Colonic mucosa (tissue), 4 donors: ENCODE data around the gene PHACTR1. TPM values are rescaled to one million over a fixed set of nuclear protein-coding genes. Genes with fewer than 3 reads are reported as not detected.

Experiments
- DNase-seq: peaks from one replicate; pipeline ENCODE4 v3.0.0-alpha.2; 2020
- H3K27ac ChIP-seq: fragments of 200-600 bp; one replicate; pipeline ENCODE4 v1.8.0; 2021
- H3K27me3 ChIP-seq: fragments of 200-600 bp; one replicate; pipeline ENCODE4 v1.8.0; 2021
- H3K36me3 ChIP-seq: fragments of 200-600 bp; one replicate; pipeline ENCODE4 v1.8.0; 2021
- H3K4me1 ChIP-seq: fragments of 200-600 bp; one replicate; pipeline ENCODE4 v1.8.0; 2021; ENCODE audit warnings: mild to moderate bottlenecking
- H3K4me3 ChIP-seq: fragments of 200-600 bp; one replicate; pipeline ENCODE4 v1.8.0; 2021
- H3K9ac ChIP-seq, 2 donors: one replicate each; pipeline ENCODE4 v1.7.0; 2013; ENCODE audit warnings: control low read depth in 2 of 2, low read depth in 2 of 2, low read length in 2 of 2
- H3K9me3 ChIP-seq: fragments of 200-600 bp; one replicate; pipeline ENCODE4 v1.8.0; 2021
- CTCF ChIP-seq: fragments of 200-600 bp; IDR thresholded peaks from one replicate; pipeline ENCODE4 v1.8.0; 2022; ENCODE audit warnings: antibody characterized with exemption, mild to moderate bottlenecking
- intact Hi-C: fragments of 100-400 bp; cut with DNase I; formaldehyde crosslinking; loops from one replicate; pipeline ENCODE4 v1.14.1; 2022
- total RNA-seq, 2 donors: library from RNA; stranded (reverse); fragmentation: NEBNext Ultra II Directional in 1 of 2; extraction: Animal tissue kit (Norgen Biotek cat#: 25700) in 1 of 2; gene quantifications; one replicate each; pipeline ENCODE4 v1.2.1, GENCODE V29; 2021
- donor health status: healthy.
- donor health status: DM: no; HTN: no; CAD: no.
- donor health status: DM: no; HTN: no; CAD: no.

PHACTR1 gene
- total RNA-seq, 2 donors from 2014 or later = 1.7 to 2.2 TPM

GRCh38 chr6:12893036-12893435, 176.5 kb downstream of the PHACTR1 start:
- no peak overlapping the region for H3K27ac ChIP-seq
- H3K4me1 ChIP-seq = no peaks in the 10 kb centered on the region
- no peak for DNase-seq
- no peak overlapping the region for H3K9ac ChIP-seq
- no peak overlapping the region for H3K4me3 ChIP-seq
- intact Hi-C loops = loop anchor here (5.0 kb wide), 1 partner anchor 256 kb away; no protein-coding TSS in a partner anchor
- no peaks in the 10 kb centered on the region for H3K9me3 ChIP-seq
- no peaks in the 10 kb centered on the region for H3K27me3 ChIP-seq
- no peaks in the 10 kb centered on the region for H3K36me3 ChIP-seq
- no peak for TF ChIP-seq CTCF

- Histone ChIP-seq H3K9ac (no peak overlapping the region), H3K36me3 (no peaks in the 10 kb centered on the region), H3K27me3 (no peaks in the 10 kb centered on the region), H3K4me1 (no peaks in the 10 kb centered on the region), H3K9me3 (no peaks in the 10 kb centered on the region), H3K27ac (no peak overlapping the region), H3K4me3 (no peak overlapping the region)
- intact Hi-C loops = no loop called here
- no peak for DNase-seq
- no peak for TF ChIP-seq CTCF
Measured at GRCh38 chr6:12895721-12896120, 179.2 kb downstream of the PHACTR1 start.

GRCh38 chr6:12896208-12896733, 179.7 kb downstream of the PHACTR1 start:
- Histone ChIP-seq H3K9me3 (no peaks in the 10 kb centered on the region), H3K9ac (no peak overlapping the region), H3K4me1 (no peaks in the 10 kb centered on the region), H3K36me3 (no peaks in the 10 kb centered on the region), H3K27ac (no peak overlapping the region), H3K27me3 (no peaks in the 10 kb centered on the region), H3K4me3 (no peak overlapping the region)
- DNase-seq = no peak
- no peak for TF ChIP-seq CTCF
- intact Hi-C loops = no loop called here

GRCh38 chr6:12898603-12899002, 182.0 kb downstream of the PHACTR1 start:
- Histone ChIP-seq H3K4me3 (no peak overlapping the region), H3K4me1 (no peaks in the 10 kb centered on the region), H3K36me3 (no peaks in the 10 kb centered on the region), H3K27ac (no peak overlapping the region), H3K9me3 (no peaks in the 10 kb centered on the region), H3K9ac (no peak overlapping the region), H3K27me3 (no peaks in the 10 kb centered on the region)
- intact Hi-C loops = no loop called here
- no peak for TF ChIP-seq CTCF
- DNase-seq = no peak

- Histone ChIP-seq H3K4me3 (no peak overlapping the region), H3K9ac (no peak overlapping the region), H3K27ac (no peak overlapping the region), H3K4me1 (no peaks in the 10 kb centered on the region), H3K9me3 (no peaks in the 10 kb centered on the region), H3K36me3 (no peaks in the 10 kb centered on the region), H3K27me3 (no peaks in the 10 kb centered on the region)
- DNase-seq = no peak
- intact Hi-C loops = no loop called here
- TF ChIP-seq CTCF = no peak
Measured at GRCh38 chr6:12899046-12899833, 182.7 kb downstream of the PHACTR1 start.
